MG63 (cell line): ENCODE measurements around the gene FCSK. TPM values are rescaled to one million over a fixed set of nuclear protein-coding genes. Genes with fewer than 3 reads are reported as not detected.
"Not testable (repeated sequence)": the region's sequence is repeated elsewhere in the genome, so short reads cannot be mapped to it uniquely, and the experiment has no call there.

Source experiments
- DNase-seq: peaks from one replicate; pipeline ENCODE4 v3.0.0-alpha.2; 2020
- H3K27me3 ChIP-seq: fragments of 250-450 bp; sonication (Bioruptor Pico); 2 replicates; pipeline ENCODE4 v1.5.1; 2020; ENCODE audit warnings: mild to moderate bottlenecking, moderate library complexity
- H3K36me3 ChIP-seq: fragments of 250-450 bp; sonication (Bioruptor Pico); 2 replicates; pipeline ENCODE4 v1.5.1; 2020; ENCODE audit warnings: mild to moderate bottlenecking, moderate library complexity
- H3K4me3 ChIP-seq: fragments of 250-450 bp; sonication (Bioruptor Pico); 2 replicates; pipeline ENCODE4 v1.5.1; 2020; ENCODE audit warnings: mild to moderate bottlenecking, moderate library complexity
- H3K9me3 ChIP-seq: fragments of 250-450 bp; sonication (Bioruptor Pico); 2 replicates; pipeline ENCODE4 v1.5.1; 2020; ENCODE audit warnings: mild to moderate bottlenecking, moderate library complexity
- total RNA-seq: library from RNA; depleted of rRNA; stranded (reverse); fragments of >200 nt; shearing (Covaris generic); gene quantifications from 2 replicates; pipeline ENCODE4 v1.2.3, GENCODE V29; 2014; ENCODE audit warnings: low replicate concordance; rRNA removed

Gene FCSK
- 1.0 and 6.3 TPM in 2 replicates for total RNA-seq

DNA sequence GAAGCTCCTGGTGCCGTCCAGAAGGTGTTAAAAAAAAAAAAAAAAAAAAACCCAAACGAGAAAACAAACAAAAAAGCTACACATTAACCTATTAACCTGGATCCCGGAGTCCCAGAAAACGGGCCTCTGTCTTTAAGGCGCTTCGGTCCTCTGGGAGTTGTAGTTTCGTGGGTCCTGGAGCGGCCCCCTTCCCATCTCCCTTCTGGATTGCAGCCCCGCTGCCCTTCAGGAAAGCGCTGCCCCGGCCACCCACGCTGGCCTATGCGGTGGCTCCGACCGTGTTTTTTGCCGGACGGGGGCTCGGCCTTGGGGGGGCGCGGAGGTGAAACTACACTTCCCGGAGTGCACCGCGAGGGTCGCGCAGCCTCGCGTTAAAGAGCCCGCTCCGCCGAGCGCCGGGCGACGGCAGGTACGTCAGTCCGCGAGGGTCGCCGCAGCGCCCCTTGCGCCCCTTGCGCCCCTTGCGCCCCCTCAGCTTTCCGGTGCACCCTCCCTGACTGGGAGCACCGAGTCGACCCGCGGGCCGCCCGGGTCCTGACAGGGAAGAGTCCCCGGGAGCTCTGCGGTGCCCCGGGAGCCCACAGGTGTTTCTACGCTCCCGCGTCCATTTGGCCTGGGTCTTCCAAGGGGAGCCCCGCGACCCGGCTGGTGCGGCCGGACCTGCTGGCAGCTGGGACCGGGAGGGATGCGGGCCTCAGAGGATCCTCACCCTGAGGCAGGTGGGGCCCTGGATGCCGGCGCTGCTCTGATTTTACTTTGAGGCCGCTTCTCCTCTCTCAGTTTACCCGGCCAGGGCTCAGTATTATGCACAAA, at the start of gene FCSK:
FCSK (plus strand) TSS at position 374 of the 813 bp plus-strand sequence. CDS start 8,596 bp downstream, outside the sequence.
- Histone ChIP-seq H3K27me3 (no peaks in the 10 kb centered on the region), H3K36me3 (no peaks in the 10 kb centered on the region), H3K9me3 (no peaks in the 10 kb centered on the region), H3K4me3 (peak within 1 kb of the TSS; percentile 86)
- DNase-seq = peak; percentile 59

GRCh38 chr16:70406104-70406503, 48.3 kb upstream of the FCSK start:
- DNase-seq, H3K27me3 ChIP-seq, H3K36me3 ChIP-seq, H3K9me3 ChIP-seq, H3K4me3 ChIP-seq: not testable (repeated sequence)

GRCh38 chr16:70407811-70408274, 46.6 kb upstream of the FCSK start:
- Histone ChIP-seq H3K36me3 (no peaks in the 10 kb centered on the region), H3K27me3 (no peaks in the 10 kb centered on the region)
- no peak for DNase-seq

GRCh38 chr16:70410734-70411133, 43.7 kb upstream of the FCSK start:
- H3K4me3 ChIP-seq = no peak overlapping the region
- no peaks in the 10 kb centered on the region for H3K9me3 ChIP-seq
- no peak for DNase-seq
- no peaks in the 10 kb centered on the region for H3K27me3 ChIP-seq
- no peaks in the 10 kb centered on the region for H3K36me3 ChIP-seq

More at GRCh38 chr16:70407811-70408274, 46.6 kb upstream of the FCSK start:
- Histone ChIP-seq H3K9me3 (no peaks in the 10 kb centered on the region), H3K4me3 (no peak overlapping the region)

GRCh38 chr16:70412385-70412784, 42.0 kb upstream of the FCSK start:
- Histone ChIP-seq H3K27me3 (no peaks in the 10 kb centered on the region), H3K36me3 (no peaks in the 10 kb centered on the region), H3K4me3 (no peak overlapping the region), H3K9me3 (no peaks in the 10 kb centered on the region)
- no peak for DNase-seq

- H3K27me3 ChIP-seq, H3K36me3 ChIP-seq, DNase-seq, H3K4me3 ChIP-seq, H3K9me3 ChIP-seq: not testable (repeated sequence)
These were observed 40.8 kb upstream of the FCSK start for GRCh38 chr16:70413572-70413971.

- no peaks in the 10 kb centered on the region for H3K9me3 ChIP-seq
- no peaks in the 10 kb centered on the region for H3K36me3 ChIP-seq
- no peaks in the 10 kb centered on the region for H3K27me3 ChIP-seq
- no peak overlapping the region for H3K4me3 ChIP-seq
- no peak for DNase-seq
These were observed 37.4 kb upstream of the FCSK start for GRCh38 chr16:70416748-70417616.

- H3K9me3 ChIP-seq = no peaks in the 10 kb centered on the region
- H3K27me3 ChIP-seq = no peaks in the 10 kb centered on the region
- no peak for DNase-seq
- H3K36me3 ChIP-seq = no peaks in the 10 kb centered on the region
- no peak overlapping the region for H3K4me3 ChIP-seq
These were observed 36.7 kb upstream of the FCSK start for GRCh38 chr16:70417661-70418060.

- no peaks in the 10 kb centered on the region for H3K36me3 ChIP-seq
- DNase-seq = no peak
- H3K4me3 ChIP-seq = no peak overlapping the region
- no peaks in the 10 kb centered on the region for H3K9me3 ChIP-seq
- no peaks in the 10 kb centered on the region for H3K27me3 ChIP-seq
These were observed 36.0 kb upstream of the FCSK start for GRCh38 chr16:70418274-70418992.

DNA sequence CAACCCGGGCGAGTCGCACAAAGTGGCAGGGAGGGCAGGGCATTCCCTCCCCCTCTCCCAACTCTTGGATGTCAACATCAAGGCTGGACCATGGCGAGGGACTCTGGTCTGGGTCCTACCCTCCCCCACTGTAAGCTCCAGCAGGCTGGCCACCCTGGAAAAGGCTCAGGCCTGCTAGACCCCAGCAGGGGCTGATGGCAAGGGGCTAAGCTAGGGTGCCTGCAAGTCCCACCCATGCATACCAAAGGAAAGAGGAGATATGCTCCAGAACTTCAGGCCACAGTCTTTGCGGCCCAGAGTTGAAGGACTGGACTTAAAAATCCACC, 35.4 kb upstream of the FCSK start:
- no peaks in the 10 kb centered on the region for H3K27me3 ChIP-seq
- H3K9me3 ChIP-seq = no peaks in the 10 kb centered on the region
- DNase-seq = no peak
- no peak overlapping the region for H3K4me3 ChIP-seq
- H3K36me3 ChIP-seq = no peaks in the 10 kb centered on the region

DNA sequence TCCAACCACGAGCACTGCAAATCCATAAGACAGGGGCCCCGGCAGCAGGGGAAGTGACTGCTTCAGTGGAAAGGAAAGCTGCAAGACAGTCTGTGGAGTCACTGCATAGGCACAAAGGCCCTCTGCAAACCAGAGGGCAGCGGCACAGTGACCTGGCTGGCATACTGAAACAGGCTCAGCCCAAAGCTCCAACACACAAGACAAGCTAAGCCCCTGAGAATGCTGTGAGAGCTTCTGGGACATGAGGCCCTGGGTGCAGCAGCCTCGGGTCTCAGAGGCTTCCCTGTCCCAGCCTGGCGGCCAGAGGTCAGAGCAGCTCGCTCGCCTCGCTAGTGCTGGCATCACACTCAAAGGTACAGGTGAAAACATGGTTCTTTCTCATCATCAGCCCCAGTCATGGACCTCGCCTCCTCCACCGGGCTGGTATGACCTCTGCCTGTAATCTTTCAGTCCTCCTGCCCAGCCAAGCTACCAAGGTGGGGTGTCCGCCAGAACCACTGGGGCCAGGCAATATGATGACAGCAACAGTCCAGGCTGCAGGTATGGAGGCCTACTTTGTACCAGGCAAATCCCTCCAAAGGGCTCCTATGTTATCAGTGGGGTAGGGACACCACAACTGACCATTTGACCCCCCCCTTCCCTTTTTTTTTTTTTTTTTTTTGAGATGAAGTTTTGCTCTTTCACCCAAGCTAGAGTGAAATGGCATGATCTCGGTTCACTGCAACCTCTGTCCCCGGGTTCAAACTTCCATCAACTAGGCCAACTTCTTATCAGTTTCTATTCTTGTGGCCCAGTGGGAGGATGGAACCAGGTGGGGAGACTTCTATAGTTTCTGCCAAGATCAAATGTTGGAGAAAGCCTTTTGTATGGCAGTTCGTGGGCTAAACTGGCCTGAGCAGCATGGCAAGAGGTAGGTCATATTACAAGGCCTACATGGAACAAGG, 34.7 kb upstream of the FCSK start:
- DNase-seq = no peak
- no peaks in the 10 kb centered on the region for H3K36me3 ChIP-seq

DNA sequence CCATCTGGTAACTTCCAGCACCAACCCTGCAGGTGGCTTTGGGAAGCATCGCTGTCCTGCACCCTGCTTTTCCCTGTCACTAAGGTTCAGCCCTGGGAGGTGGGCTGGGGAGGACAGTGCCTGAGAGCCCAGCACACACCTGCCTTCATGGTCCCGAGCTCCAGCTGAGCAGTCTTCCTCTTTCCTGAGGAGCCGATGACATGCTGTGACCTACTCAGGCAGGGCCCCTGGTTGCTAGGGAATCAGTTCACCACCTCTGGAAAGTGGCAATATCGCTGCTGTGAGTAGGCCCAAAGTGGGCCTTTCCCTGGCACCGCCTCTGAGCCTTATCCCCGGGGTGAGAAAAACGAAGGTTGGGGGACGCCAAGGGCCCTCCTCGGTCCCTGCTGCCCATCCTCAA, 33.4 kb upstream of the FCSK start:
- Histone ChIP-seq H3K27me3 (no peaks in the 10 kb centered on the region), H3K9me3 (no peaks in the 10 kb centered on the region), H3K36me3 (no peaks in the 10 kb centered on the region), H3K4me3 (no peak overlapping the region)
- DNase-seq = no peak

More for the DNA sequence above, 34.7 kb upstream of the FCSK start:
- Histone ChIP-seq H3K27me3 (no peaks in the 10 kb centered on the region), H3K9me3 (no peaks in the 10 kb centered on the region), H3K4me3 (no peak overlapping the region)

GRCh38 chr16:70421473-70422311, 32.7 kb upstream of the FCSK start:
- H3K27me3 ChIP-seq = no peaks in the 10 kb centered on the region
- DNase-seq = no peak
- no peaks in the 10 kb centered on the region for H3K36me3 ChIP-seq
- no peak overlapping the region for H3K4me3 ChIP-seq
- H3K9me3 ChIP-seq = no peaks in the 10 kb centered on the region

DNA sequence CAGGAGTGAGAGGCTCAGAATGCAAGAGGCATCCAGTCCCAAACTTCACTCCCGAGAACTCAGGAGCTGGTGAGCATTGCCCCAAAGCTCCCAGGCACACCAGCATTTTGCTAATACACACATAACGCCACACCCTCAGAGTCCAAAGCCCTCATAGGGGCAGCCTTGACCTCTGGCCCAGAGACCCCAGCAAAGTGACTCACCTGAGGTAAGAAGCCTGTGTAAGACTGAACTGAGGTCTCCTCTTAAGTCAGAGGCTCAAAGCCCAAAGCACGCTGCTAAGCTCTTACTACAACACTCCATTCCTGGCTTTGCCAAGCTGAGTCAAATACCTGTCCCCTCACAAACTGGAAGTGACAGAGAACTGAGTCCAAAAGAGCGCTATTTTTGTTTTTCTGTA, 31.9 kb upstream of the FCSK start:
- Histone ChIP-seq H3K9me3 (no peaks in the 10 kb centered on the region), H3K4me3 (no peak overlapping the region), H3K36me3 (no peaks in the 10 kb centered on the region), H3K27me3 (no peaks in the 10 kb centered on the region)
- DNase-seq = no peak

GRCh38 chr16:70427786-70428177, 26.6 kb upstream of the FCSK start:
- Histone ChIP-seq H3K36me3 (no peaks in the 10 kb centered on the region), H3K27me3 (no peaks in the 10 kb centered on the region), H3K9me3 (no peaks in the 10 kb centered on the region), H3K4me3 (no peak overlapping the region)
- no peak for DNase-seq
